OCI-LY1 (cell line): ENCODE measurements around the gene MGAT4B.

Source experiments
- CTCF ChIP-seq: fragments of 200-600 bp; sonication (generic), shearing (Covaris generic); IDR thresholded peaks from 2 replicates; pipeline ENCODE4 v1.5.1; 2017; ENCODE audit warnings: mild to moderate bottlenecking, antibody characterized with exemption, low read length, moderate library complexity, mixed read lengths
- EZH2 ChIP-seq: fragments of 200-600 bp; sonication (generic), shearing (Covaris generic); IDR thresholded peaks from 2 replicates; pipeline ENCODE4 v1.8.0; 2017; ENCODE audit warnings: borderline replicate concordance, mixed run types, mild to moderate bottlenecking, antibody characterized with exemption, low read length, moderate library complexity, mixed read lengths

DNA sequence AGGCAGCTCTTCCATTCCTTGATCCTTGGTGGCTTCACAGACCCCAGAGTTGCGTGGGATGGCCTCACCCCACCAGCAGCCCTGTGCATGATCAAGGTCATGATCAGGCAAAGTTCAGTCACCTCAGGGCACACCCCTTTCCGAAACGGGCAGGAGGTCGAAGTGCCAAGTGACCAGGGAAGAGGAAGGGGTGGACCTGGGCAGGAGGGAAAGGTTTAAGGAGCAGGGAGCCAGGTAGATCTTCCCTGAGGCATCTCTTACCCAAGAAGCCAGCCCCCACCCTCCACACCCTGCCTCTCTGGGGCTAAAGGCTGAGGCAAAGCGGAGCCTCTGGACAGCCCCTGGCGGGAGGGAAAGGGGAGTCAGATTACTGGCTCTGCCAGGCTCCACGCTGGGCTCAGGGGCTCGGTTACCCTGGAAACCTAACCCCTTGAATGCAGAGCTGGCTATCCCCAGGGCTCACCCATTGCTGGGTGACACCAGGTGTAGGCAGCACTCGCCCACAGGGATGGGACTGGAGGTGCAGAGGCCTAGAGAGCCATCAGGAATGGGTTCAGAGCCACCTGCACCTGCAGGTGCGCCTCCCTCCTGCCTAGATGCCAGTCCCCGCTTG lies 3.6 kb downstream of the MGAT4B start:
- TF ChIP-seq EZH2 (no peak), CTCF (no peak)
